Brain microvascular endothelial cell (primary cell): Measurements from ENCODE around the gene HOXA13.

Experiments
- DNase-seq: peaks from one replicate; pipeline ENCODE4 v3.0.0-alpha.2; 2020
- H3K27ac ChIP-seq: fragments of 250-450 bp; sonication (Bioruptor Pico); 2 replicates; pipeline ENCODE4 v1.5.1; 2020; ENCODE audit warnings: mild to moderate bottlenecking, moderate library complexity
- H3K27me3 ChIP-seq: fragments of 250-450 bp; sonication (Bioruptor Pico); replicated peaks from 2 replicates; pipeline ENCODE4 v1.5.1; 2020; ENCODE audit warnings: mild to moderate bottlenecking
- H3K36me3 ChIP-seq: fragments of 250-450 bp; sonication (Bioruptor Pico); replicated peaks from 2 replicates; pipeline ENCODE4 v1.5.1; 2020; ENCODE audit warnings: mild to moderate bottlenecking
- H3K4me3 ChIP-seq: 2 replicates; pipeline ENCODE4 v1.5.1; 2011; ENCODE audit warnings: low read depth, mild to moderate bottlenecking, control low read depth, low read length, moderate library complexity
- CTCF ChIP-seq: IDR thresholded peaks from 2 replicates; pipeline ENCODE4 v1.5.1; 2011; ENCODE audit warnings: low read depth, mild to moderate bottlenecking, moderate library complexity, low read length, control low read depth, inconsistent platforms; ENCODE audit errors: missing control alignments
- in situ Hi-C: cut with HindIII; loops from 2 replicates; pipeline ENCODE4 v1.10.0; 2017; ENCODE audit warnings: low sequenced_read_pairs, low pct_ligation_motif_present

The HOXA13 gene

GRCh38 chr7:27184337-27185012, 15.4 kb downstream of the HOXA13 start:
- TF ChIP-seq CTCF, result no peak
- in situ Hi-C loops, result no loop called here
- Histone ChIP-seq H3K27ac (no peak overlapping the region), H3K27me3 (peaks cover 93% of the 10 kb centered on the region), H3K36me3 (no peaks in the 10 kb centered on the region), H3K4me3 (no peak overlapping the region)
- DNase-seq, result no peak

- Histone ChIP-seq H3K4me3 (no peak overlapping the region), H3K27me3 (peaks cover 91% of the 10 kb centered on the region), H3K36me3 (no peaks in the 10 kb centered on the region), H3K27ac (no peak overlapping the region)
- DNase-seq, result no peak
- TF ChIP-seq CTCF, result no peak
- in situ Hi-C loops, result no loop called here
These were observed 16.1 kb downstream of the HOXA13 start for GRCh38 chr7:27183682-27184336.

- DNase-seq, result no peak
- in situ Hi-C loops, result no loop called here
- H3K36me3 ChIP-seq, result no peaks in the 10 kb centered on the region
These were observed 16.8 kb downstream of the HOXA13 start for GRCh38 chr7:27182861-27183681.

GRCh38 chr7:27182285-27182841, 17.5 kb downstream of the HOXA13 start:
- no peak for TF ChIP-seq CTCF
- in situ Hi-C loops, result no loop called here
- peaks cover 90% of the 10 kb centered on the region for H3K27me3 ChIP-seq
- H3K36me3 ChIP-seq, result no peaks in the 10 kb centered on the region
- H3K27ac ChIP-seq, result no peak overlapping the region
- no peak overlapping the region for H3K4me3 ChIP-seq
- DNase-seq, result no peak

More at GRCh38 chr7:27182861-27183681, 16.8 kb downstream of the HOXA13 start:
- Histone ChIP-seq H3K27me3 (peaks cover 90% of the 10 kb centered on the region), H3K27ac (no peak overlapping the region), H3K4me3 (no peak overlapping the region)
- no peak for TF ChIP-seq CTCF

GRCh38 chr7:27181795-27182275, 18.1 kb downstream of the HOXA13 start:
- no peak overlapping the region for H3K27ac ChIP-seq
- H3K27me3 ChIP-seq, result peaks cover 91% of the 10 kb centered on the region
- no peak for DNase-seq
- no peaks in the 10 kb centered on the region for H3K36me3 ChIP-seq
- no peak overlapping the region for H3K4me3 ChIP-seq
- no peak for TF ChIP-seq CTCF
- in situ Hi-C loops, result no loop called here
